HG03103 (cell line): ENCODE measurements around the gene IMMP2L.
"Not testable (repeated sequence)": the region's sequence is repeated elsewhere in the genome, so short reads cannot be mapped to it uniquely, and the experiment has no call there.

Experiments
- ATAC-seq: cut with Tn5 transposase; IDR thresholded peaks from one replicate; pipeline ENCODE4 v1.9.1; 2021; ENCODE audit warnings: low read depth; ENCODE audit not compliant: unreplicated experiment

The IMMP2L gene

DNA sequence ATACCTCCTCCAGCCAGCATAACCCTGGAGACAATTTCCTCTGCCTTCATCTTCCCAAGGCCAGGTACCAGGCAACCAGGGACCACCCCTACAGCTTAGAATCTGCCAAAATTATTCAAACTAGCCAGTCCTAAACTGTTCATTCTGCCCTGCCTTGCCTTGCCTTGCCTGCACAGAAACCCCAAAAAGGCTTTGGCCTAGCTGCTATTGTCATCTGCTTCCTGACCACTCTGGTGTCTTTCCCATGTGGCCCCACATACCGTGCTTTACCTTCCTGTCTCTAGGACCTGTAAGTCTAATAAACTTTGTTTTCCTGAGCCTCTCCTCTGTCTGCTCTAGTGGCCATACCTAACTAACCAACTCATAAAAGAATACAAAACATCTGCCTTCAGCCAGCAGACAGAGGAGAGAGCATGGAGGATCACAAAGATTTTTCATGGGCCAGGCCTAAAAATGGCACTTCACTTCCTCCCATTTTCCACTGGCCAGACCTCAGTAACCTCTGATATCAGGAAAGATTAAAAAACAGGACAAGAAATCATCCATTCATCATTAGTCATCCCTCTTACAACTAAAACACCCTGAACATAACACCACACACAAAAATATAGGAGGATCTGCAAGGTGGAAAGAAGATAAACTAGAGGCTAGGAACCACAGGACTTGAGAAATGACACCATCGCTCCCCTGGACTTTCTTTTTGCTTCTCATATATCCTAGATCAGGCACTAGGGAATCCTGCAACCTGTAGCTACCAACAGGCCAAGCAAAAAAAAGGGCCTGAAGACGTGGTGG, 51.5 kb downstream of the IMMP2L start:
- ATAC-seq = no peak

DNA sequence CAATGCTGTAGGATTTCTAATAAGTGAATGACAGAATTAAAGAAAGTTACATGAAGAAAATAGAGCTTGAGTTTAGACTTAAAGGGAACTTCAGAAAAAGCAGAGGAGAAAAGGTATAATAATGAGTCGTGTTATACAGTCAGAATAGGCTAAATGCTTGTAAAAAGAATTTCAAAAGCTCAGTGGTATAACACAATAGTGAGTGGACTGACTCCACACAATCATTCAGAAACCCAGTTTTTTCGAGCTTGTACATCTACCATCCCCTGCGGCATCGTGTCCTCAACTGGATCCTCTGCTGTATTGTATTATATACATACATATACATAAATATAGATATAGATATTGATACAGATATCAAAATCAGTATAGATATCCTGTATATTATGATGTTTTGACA, 52.2 kb downstream of the IMMP2L start:
- ATAC-seq = no peak

GRCh38 chr7:111509288-111509687, 53.0 kb downstream of the IMMP2L start:
- ATAC-seq = no peak

- ATAC-seq = no peak
Observed at GRCh38 chr7:111508387-111508786, 53.9 kb downstream of the IMMP2L start.

DNA sequence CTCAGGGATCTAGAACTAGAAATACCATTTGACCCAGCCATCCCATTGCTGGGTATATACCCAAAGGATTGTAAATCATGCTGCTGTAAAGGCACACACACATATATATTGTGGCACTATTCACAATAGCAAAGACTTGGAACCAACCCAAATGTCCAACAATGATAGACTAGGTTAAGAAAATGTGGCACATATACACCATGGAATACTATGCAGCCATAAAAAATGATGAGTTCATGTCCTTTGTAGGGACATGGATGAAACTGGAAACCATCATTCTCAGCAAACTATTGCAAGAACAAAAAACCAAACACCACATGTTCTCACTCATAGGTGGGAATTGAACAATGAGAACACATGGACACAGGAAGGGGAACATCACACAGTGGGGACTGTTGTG, 56.9 kb downstream of the IMMP2L start:
- not testable (repeated sequence) for ATAC-seq

GRCh38 chr7:111501799-111502198, 60.5 kb downstream of the IMMP2L start:
- not testable (repeated sequence) for ATAC-seq

DNA sequence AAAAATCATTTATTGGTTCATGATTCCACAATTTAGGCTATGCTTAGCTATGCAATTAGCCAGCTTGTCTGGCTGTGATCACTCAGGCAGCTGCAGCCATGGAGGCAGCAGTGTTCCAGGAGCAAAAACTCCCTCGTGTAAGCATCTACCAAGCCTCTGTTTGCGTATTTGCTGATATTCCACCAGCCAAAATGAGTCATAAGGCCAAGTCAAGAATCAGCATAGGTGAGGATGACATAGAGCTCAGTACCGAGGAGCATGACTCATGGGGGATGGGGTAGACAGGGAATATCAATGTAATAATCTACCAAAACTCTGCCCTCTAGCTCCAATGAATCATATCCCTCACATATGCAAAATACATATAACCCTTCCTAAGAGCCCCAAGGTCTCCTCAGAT, 63.3 kb downstream of the IMMP2L start:
- no peak for ATAC-seq

GRCh38 chr7:111498391-111499007, 63.8 kb downstream of the IMMP2L start:
- ATAC-seq = no peak

GRCh38 chr7:111495173-111495810, 67.0 kb downstream of the IMMP2L start:
- no peak for ATAC-seq

DNA sequence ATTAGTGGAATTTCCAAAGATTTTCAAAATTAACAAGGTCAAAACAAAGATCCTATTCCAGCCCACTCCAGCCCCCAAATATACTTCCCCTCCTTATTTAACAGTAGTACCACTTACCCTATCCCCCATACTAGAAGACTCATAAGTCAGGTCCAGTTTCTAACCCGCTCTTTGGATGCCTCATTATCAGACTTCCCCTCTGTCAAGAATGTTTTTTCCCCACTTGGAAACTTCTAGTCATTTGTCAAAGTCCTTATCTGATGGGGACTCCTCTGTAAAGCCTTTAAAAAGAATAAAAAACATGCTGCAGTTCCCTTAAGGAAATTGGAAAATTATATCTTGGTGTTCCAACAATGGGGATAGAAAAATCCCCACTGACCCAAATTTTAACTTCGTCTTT, 70.1 kb downstream of the IMMP2L start:
- no peak for ATAC-seq

- ATAC-seq = peak; percentile 69
Observed at GRCh38 chr7:111486472-111487142, 75.7 kb downstream of the IMMP2L start.

- ATAC-seq = no peak
Observed at GRCh38 chr7:111485701-111486380, 76.5 kb downstream of the IMMP2L start.

GRCh38 chr7:111483078-111483477, 79.2 kb downstream of the IMMP2L start:
- ATAC-seq = no peak

DNA sequence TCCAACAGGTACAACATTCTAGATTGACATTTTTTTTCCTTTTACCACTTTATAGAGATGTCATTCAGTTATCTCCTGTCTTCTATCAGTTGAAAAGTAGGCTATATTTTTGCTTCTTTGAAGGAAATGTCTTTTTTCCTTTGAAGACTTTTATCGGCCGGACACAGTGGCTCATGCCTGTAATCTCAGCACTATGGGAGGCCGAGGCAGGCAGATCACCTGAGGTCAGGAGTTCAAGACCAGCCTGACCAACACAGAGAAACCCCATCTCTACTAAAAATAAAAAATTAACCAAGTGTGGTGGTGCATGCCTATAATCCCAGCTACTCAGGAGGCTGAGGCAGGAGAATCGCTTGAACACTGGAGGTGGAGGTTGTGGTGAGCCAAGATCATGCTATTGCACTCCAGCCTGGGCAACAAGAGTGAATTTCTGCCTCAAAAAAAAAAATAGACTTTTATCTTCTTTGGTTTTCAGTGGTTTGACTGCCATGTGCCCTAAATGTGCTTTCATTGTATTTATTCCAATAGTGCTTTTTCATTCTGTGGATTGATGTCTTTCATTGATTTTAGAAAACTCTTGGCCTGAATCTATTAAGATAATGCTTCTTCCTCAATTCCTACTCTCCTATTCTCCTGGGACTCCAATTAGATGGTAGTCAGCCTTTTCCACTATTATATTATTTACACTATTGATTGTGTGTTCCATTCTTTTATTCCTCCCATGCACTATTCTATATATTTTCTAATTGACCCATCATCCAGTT, 84.6 kb downstream of the IMMP2L start:
- ATAC-seq = no peak

DNA sequence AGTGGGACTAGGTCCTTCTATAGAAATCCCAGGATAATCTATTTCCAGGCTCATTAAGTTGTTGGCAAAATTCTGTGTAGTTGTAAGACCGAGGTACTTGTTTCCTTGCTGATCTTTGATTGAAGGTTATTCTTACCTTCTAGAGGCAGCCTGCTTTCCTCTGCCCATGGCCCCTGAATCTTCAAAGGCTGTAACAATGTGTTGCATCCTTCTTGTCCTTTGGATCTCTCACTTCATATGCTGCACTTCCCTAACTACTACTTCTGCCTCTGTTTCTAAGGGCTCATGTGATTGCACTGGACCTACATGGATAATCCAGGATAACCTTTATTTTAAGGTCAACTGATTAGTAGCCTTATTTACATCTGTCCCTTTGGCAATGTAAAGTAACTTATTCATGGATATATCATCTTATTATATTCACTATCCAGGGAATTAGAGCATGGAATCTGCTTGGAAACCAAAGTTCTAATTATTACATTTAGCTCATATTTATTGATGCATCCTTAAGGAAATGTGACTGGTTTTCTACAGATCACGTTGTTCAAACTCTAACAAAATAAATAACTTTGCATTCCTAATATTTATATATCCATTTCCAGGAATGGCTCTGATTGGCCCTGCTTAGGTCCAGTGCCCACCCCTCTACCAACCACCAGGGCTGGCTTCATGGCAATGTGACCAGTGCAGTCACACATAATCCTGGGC, 85.6 kb downstream of the IMMP2L start:
- ATAC-seq = no peak

GRCh38 chr7:111475959-111476358, 86.3 kb downstream of the IMMP2L start:
- ATAC-seq = no peak

DNA sequence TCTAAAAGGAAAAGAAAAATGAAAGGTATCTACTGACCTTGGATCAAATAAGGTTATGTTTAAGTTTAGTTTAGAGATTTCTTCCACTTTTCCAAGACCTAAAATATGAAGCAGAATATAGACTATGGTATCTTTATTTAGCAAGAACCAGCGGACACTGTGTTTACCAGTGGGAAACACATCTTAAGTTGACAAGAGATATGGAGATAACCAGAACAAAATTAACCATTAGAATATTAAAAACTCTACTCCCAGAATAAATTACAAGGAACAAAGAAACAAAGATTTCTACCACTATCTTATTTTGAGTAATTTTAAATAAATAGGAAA, 86.9 kb downstream of the IMMP2L start:
- ATAC-seq = no peak

DNA sequence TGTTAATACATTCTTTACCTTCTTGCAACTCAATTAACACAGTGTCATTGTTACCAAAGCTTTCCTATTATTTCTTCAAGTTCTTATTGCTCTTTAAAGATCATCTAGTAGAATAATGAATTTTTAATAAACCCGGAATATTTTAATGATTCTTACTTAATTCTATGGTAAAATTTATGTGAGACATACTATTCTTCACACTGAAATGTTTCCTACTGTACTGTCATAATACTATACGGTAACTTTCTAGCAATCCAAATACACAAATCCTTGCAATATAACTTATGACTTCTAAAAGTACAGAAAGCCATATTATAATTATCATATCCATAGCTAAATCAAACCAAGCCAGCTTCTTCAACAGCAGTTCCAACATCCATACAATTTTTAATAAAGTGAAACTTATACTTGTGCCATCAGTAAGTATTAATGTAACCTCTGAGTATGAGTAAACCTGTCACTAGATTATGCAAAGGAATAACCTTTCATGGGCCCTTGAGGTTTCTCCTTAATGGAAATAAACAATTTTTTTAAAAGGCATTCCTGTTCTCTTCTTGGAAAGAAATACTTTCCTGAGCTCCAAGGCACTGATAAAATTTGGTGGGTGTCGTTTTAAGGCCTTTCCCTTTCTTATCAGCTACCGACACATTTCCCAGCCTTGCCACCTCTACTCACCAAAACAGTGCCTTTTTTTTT, 87.4 kb downstream of the IMMP2L start:
- no peak for ATAC-seq
